HEK293 (cell line): ENCODE measurements around the gene PHAF1.

Experiments
- CTCF ChIA-PET: fragments of 350-600 bp; formaldehyde crosslinking; extraction: SDS; loops from one replicate; lab custom pipeline; 2021; ENCODE audit warnings: antibody characterized with exemption; lab: Yijun Ruan, JAX
- POLR2A ChIA-PET: fragments of 300-600 bp; formaldehyde crosslinking; extraction: SDS; loops from one replicate; lab custom pipeline; 2020; ENCODE audit warnings: antibody characterized with exemption, inconsistent platforms; lab: Yijun Ruan, JAX
- H3K27ac ChIP-seq: fragments of 200-500 bp; sonication (Bioruptor generic); 2 replicates; pipeline ENCODE4 v1.5.1; 2014; ENCODE audit warnings: low read depth, low read length, control low read depth, inconsistent platforms; ENCODE audit errors: extremely low read depth
- H3K36me3 ChIP-seq, 2 experiments: fragments of 200-500 bp in 1 of 2; sonication (Bioruptor generic) in 1 of 2; 1 replicate in 1 of 2; 2 replicates in 1 of 2; pipeline ENCODE4 v1.5.1; 2014 to 2017; ENCODE audit warnings: inconsistent platforms in 2 of 2, low read length in 2 of 2; ENCODE audit not compliant: control insufficient read depth in 2 of 2, insufficient read depth in 1 of 2
- H3K4me1 ChIP-seq: fragments of 200-500 bp; sonication (Bioruptor generic); 2 replicates; pipeline ENCODE4 v1.5.1; 2014; ENCODE audit warnings: mild to moderate bottlenecking, low read length, inconsistent platforms; ENCODE audit not compliant: control insufficient read depth, insufficient read depth
- H3K4me3 ChIP-seq: 2 replicates; pipeline ENCODE4 v1.5.1; 2011; ENCODE audit warnings: low read depth, mild to moderate bottlenecking, control low read depth, low read length, moderate library complexity
- H3K9me3 ChIP-seq: fragments of 200-500 bp; sonication (Bioruptor generic); 2 replicates; pipeline ENCODE4 v1.5.1; 2014; ENCODE audit warnings: low read depth, low read length, inconsistent platforms; ENCODE audit not compliant: control insufficient read depth, insufficient read depth
- BCL11A ChIP-seq: fragments of 450-650 bp; formaldehyde crosslinking; IDR thresholded peaks from 2 replicates; pipeline ENCODE4 v1.5.1; 2016; ENCODE audit warnings: low read depth, missing biosample characterization, missing genetic modification characterization
- FEZF1 ChIP-seq: fragments of 450-650 bp; formaldehyde crosslinking; IDR thresholded peaks from 2 replicates; pipeline ENCODE4 v1.5.1; 2016; ENCODE audit warnings: missing biosample characterization, missing genetic modification characterization
- KLF10 ChIP-seq: fragments of 450-650 bp; IDR thresholded peaks from 2 replicates; pipeline ENCODE4 v1.5.1; 2018; ENCODE audit warnings: missing biosample characterization, mild to moderate bottlenecking, missing genetic modification characterization
- KLF16 ChIP-seq: fragments of 450-650 bp; formaldehyde crosslinking; IDR thresholded peaks from 2 replicates; pipeline ENCODE4 v1.5.1; 2017; ENCODE audit warnings: missing biosample characterization, missing genetic modification characterization
- ZFHX2 ChIP-seq: fragments of 450-650 bp; formaldehyde crosslinking; conservative IDR thresholded peaks from 2 replicates; pipeline ENCODE4 v1.5.1; 2016; ENCODE audit warnings: missing biosample characterization, missing genetic modification characterization
- ZFP41 ChIP-seq: fragments of 450-650 bp; formaldehyde crosslinking; IDR thresholded peaks from 2 replicates; pipeline ENCODE4 v1.5.1; 2016; ENCODE audit warnings: missing biosample characterization, missing genetic modification characterization, borderline replicate concordance
- ZFP69B ChIP-seq: fragments of 450-650 bp; formaldehyde crosslinking; IDR thresholded peaks from 2 replicates; pipeline ENCODE4 v1.5.1; 2016; ENCODE audit warnings: missing biosample characterization, missing genetic modification characterization
- ZNF114 ChIP-seq: fragments of 450-650 bp; formaldehyde crosslinking; IDR thresholded peaks from 2 replicates; pipeline ENCODE4 v1.5.0; 2017; ENCODE audit warnings: missing biosample characterization, missing genetic modification characterization
- ZNF169 ChIP-seq: fragments of 450-650 bp; formaldehyde crosslinking; IDR thresholded peaks from 2 replicates; pipeline ENCODE4 v1.5.1; 2016; ENCODE audit warnings: missing biosample characterization, missing genetic modification characterization
- ZNF274 ChIP-seq, 2 experiments: fragments of 200-500 bp in 1 of 2; fragments of 450-650 bp in 1 of 2; sonication (Bioruptor generic) in 1 of 2; formaldehyde crosslinking in 1 of 2; IDR thresholded peaks; 2 replicates each; pipeline versions ENCODE4 v1.5.1 to v1.6.1; 2014 to 2016; ENCODE audit warnings: borderline replicate concordance in 1 of 2, inconsistent platforms in 1 of 2, low read length in 1 of 2, missing biosample characterization in 1 of 2, missing genetic modification characterization in 1 of 2
- ZNF280C ChIP-seq: fragments of 450-650 bp; formaldehyde crosslinking; IDR thresholded peaks from 2 replicates; pipeline ENCODE4 v1.5.1; 2016; ENCODE audit warnings: missing biosample characterization, missing genetic modification characterization
- ZNF350 ChIP-seq: fragments of 450-650 bp; formaldehyde crosslinking; IDR thresholded peaks from 2 replicates; pipeline ENCODE4 v1.5.0; 2017; ENCODE audit warnings: missing biosample characterization, mild to moderate bottlenecking, missing genetic modification characterization
- ZNF529 ChIP-seq: fragments of 450-650 bp; formaldehyde crosslinking; IDR thresholded peaks from 2 replicates; pipeline ENCODE4 v1.5.1; 2017; ENCODE audit warnings: missing genetic modification characterization, missing biosample characterization; ENCODE audit not compliant: insufficient replicate concordance
- ZNF530 ChIP-seq: fragments of 450-650 bp; formaldehyde crosslinking; IDR thresholded peaks from 2 replicates; pipeline ENCODE4 v1.5.1; 2016; ENCODE audit warnings: low read depth, missing biosample characterization, missing genetic modification characterization
- ZNF544 ChIP-seq: fragments of 450-650 bp; formaldehyde crosslinking; IDR thresholded peaks from 2 replicates; pipeline ENCODE4 v1.5.0; 2017; ENCODE audit warnings: missing biosample characterization, missing genetic modification characterization
- ZNF600 ChIP-seq: fragments of 450-650 bp; formaldehyde crosslinking; IDR thresholded peaks from 2 replicates; pipeline ENCODE4 v1.5.1; 2016; ENCODE audit warnings: missing biosample characterization, missing genetic modification characterization
- ZNF645 ChIP-seq: fragments of 450-650 bp; formaldehyde crosslinking; IDR thresholded peaks from 2 replicates; pipeline ENCODE4; 2016; ENCODE audit warnings: missing biosample characterization, missing genetic modification characterization
- ZNF670 ChIP-seq: fragments of 450-650 bp; formaldehyde crosslinking; IDR thresholded peaks from 2 replicates; pipeline ENCODE4 v1.5.1; 2016; ENCODE audit warnings: missing biosample characterization, missing genetic modification characterization, low read depth
- ZNF707 ChIP-seq: fragments of 450-650 bp; formaldehyde crosslinking; IDR thresholded peaks from 2 replicates; pipeline ENCODE4 v1.5.1; 2016; ENCODE audit warnings: missing biosample characterization, missing genetic modification characterization
- ZNF76 ChIP-seq: fragments of 450-650 bp; formaldehyde crosslinking; IDR thresholded peaks from 2 replicates; pipeline ENCODE4; 2016; ENCODE audit warnings: low read depth, missing biosample characterization, missing genetic modification characterization, borderline replicate concordance
- ZNF768 ChIP-seq: fragments of 450-650 bp; formaldehyde crosslinking; IDR thresholded peaks from 2 replicates; pipeline ENCODE4 v1.5.1; 2018; ENCODE audit warnings: missing biosample characterization, mild to moderate bottlenecking, missing genetic modification characterization
- ZNF785 ChIP-seq: fragments of 450-650 bp; formaldehyde crosslinking; IDR thresholded peaks from 2 replicates; pipeline ENCODE4 v1.5.1; 2016; ENCODE audit warnings: missing biosample characterization, missing genetic modification characterization
- ZNF837 ChIP-seq: fragments of 450-650 bp; formaldehyde crosslinking; IDR thresholded peaks from 2 replicates; pipeline ENCODE4 v1.5.1; 2016; ENCODE audit warnings: missing biosample characterization, missing genetic modification characterization
- ZSCAN16 ChIP-seq: fragments of 450-650 bp; formaldehyde crosslinking; IDR thresholded peaks from 2 replicates; pipeline ENCODE4 v1.5.1; 2016; ENCODE audit warnings: missing biosample characterization, missing genetic modification characterization

Gene PHAF1

DNA sequence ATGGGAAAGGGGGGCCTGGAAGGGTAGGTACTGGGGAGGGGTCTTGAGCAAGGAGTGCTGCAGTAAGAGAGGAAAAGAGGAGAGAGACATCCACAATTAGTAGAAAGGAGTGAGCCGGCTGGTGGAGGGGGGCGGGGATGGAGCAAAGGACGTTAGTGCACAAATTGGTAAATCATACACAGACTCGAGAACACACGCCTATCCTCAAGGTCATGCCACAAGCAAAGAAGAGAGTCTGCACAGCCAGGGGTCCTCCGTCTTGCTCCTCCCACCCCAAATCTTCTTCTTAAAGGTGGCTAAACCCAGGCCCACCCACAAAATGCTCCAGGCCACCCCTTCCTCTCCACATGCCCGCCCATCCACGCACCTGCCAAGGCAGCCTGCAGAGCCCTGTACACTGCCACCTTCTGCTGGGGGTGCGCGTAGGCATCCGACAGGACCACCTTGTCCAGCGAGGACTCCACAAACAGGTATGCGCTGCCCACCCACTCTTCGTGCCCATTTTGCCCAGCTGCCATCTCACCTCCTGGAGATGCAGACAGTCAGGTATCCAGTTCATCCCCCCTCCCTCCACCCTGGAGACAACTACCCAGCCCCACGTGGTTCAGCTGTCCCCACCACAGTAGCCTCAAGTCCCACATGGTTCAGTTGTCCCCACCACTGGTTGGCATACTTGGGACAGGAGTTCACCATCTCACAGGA, 46.6 kb downstream of the PHAF1 start:
- Histone ChIP-seq H3K4me3 (no peak overlapping the region), H3K9me3 (no peaks in the 10 kb centered on the region), H3K4me1 (0 out of 2 replicates have a peak, but pooled peaks cover 2% of the 10 kb centered on the region)
- ChIA-PET CTCF (interaction anchor here (0.5 to 7.4 kb wide), 21 partner anchors 11 to 261 kb away, joined by 3 to 155 read pairs (median 8); partner anchors contain the start of genes CES3 and PHAF1), POLR2A (interaction anchor here (1.3 to 2.0 kb wide), 2 partner anchors 14 to 143 kb away, joined by 4 to 5 read pairs; partner anchors contain the start of gene NOL3)
- TF ChIP-seq ZNF350 (no peak), ZFP69B (tag by site-specific recombination) (no peak), ZNF530 (tag by site-specific recombination) (no peak), ZNF544 (tag by site-specific recombination) (no peak), ZNF529 (no peak), ZNF768 (tag by site-specific recombination) (no peak), ZFHX2 (tag by site-specific recombination) (no peak), ZNF114 (no peak), ZNF707 (tag by site-specific recombination) (no peak), KLF10 (tag by site-specific recombination) (no peak), ZNF670 (no peak), ZNF280C (tag by site-specific recombination) (no peak)
- TF ChIP-seq, all 188 proteins: peak for 0
- Histone ChIP-seq H3K36me3 (no peaks in the 10 kb centered on the region), H3K27ac (no peak overlapping the region)

- Histone ChIP-seq H3K4me3 (no peak overlapping the region), H3K9me3 (no peaks in the 10 kb centered on the region), H3K36me3 (no peaks in the 10 kb centered on the region), H3K4me1 (no peaks in the 10 kb centered on the region), H3K27ac (no peak overlapping the region)
- ChIA-PET CTCF (interaction anchor here (0.9 to 7.4 kb wide), 7 partner anchors 13 to 179 kb away, joined by 3 to 155 read pairs (median 4); partner anchors contain the start of gene NOL3), POLR2A (no interaction called here)
- no peak for TF ChIP-seq KLF16 (tag by site-specific recombination)
- no peak for TF ChIP-seq ZNF645
- TF ChIP-seq ZNF274 (IDR thresholded peaks at IDR 0.05; ENCODE audit: low read length), result no peak
- no peak for TF ChIP-seq ZNF274 (tag by site-specific recombination; IDR thresholded peaks at IDR 0.05; ENCODE audit: borderline replicate concordance)
- TF ChIP-seq BCL11A (tag by site-specific recombination), result no peak
- no peak for TF ChIP-seq ZFP41
- TF ChIP-seq ZSCAN16 (tag by site-specific recombination), result no peak
- TF ChIP-seq ZNF76 (tag by site-specific recombination), result no peak
- TF ChIP-seq ZNF600 (tag by site-specific recombination), result no peak
- TF ChIP-seq ZNF169 (tag by site-specific recombination), result no peak
- TF ChIP-seq FEZF1 (tag by site-specific recombination), result no peak
- no peak for TF ChIP-seq ZNF837
- TF ChIP-seq ZNF785, result no peak
These were observed 47.5 kb downstream of the PHAF1 start for GRCh38 chr16:67157106-67157748.
